Astrocyte of the cerebellum (primary cell): ENCODE results near the gene MOCS1.

Source experiments
- DNase-seq: peaks from one replicate; pipeline ENCODE4 v3.0.0-alpha.2; 2011; ENCODE audit warnings: low read depth
- H3K4me3 ChIP-seq: 2 replicates; pipeline ENCODE4 v1.5.1; 2011; ENCODE audit warnings: mild to moderate bottlenecking, low read depth, low read length, moderate library complexity
- in situ Hi-C: cut with HindIII; loops from 2 replicates; pipeline ENCODE4 v1.10.0; 2017; ENCODE audit warnings: low sequenced_read_pairs
- TF ChIP-seq, protein P1 (sequence below): IDR thresholded peaks from 2 replicates; pipeline ENCODE4 v1.5.1; 2012; ENCODE audit warnings: low read length, low read depth, moderate library complexity, mild to moderate bottlenecking; ENCODE audit errors: missing control alignments

Gene MOCS1

DNA sequence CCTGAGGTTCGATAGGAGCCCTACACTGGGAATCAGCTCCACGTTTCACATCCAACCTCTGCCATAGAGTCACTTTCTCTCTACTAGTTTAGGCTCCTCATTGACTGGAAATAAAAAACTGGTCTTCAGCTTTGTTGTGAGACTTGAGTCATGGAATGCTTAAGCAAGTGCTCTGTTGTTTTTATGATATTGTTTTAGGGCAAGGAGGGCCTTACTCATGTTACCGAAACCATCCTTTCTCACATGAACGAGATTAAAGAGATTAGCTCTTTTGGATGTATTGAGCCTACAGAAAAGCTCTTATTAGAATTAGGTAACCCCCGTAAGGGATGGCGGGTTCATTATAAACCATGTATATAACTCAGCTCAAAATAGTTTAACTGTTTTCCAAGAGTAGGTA is 6.9 kb upstream of the MOCS1 start:
- H3K4me3 ChIP-seq, result no peak overlapping the region
- DNase-seq, result no peak
- in situ Hi-C loops, result no loop called here
- TF ChIP-seq, protein P1, sequence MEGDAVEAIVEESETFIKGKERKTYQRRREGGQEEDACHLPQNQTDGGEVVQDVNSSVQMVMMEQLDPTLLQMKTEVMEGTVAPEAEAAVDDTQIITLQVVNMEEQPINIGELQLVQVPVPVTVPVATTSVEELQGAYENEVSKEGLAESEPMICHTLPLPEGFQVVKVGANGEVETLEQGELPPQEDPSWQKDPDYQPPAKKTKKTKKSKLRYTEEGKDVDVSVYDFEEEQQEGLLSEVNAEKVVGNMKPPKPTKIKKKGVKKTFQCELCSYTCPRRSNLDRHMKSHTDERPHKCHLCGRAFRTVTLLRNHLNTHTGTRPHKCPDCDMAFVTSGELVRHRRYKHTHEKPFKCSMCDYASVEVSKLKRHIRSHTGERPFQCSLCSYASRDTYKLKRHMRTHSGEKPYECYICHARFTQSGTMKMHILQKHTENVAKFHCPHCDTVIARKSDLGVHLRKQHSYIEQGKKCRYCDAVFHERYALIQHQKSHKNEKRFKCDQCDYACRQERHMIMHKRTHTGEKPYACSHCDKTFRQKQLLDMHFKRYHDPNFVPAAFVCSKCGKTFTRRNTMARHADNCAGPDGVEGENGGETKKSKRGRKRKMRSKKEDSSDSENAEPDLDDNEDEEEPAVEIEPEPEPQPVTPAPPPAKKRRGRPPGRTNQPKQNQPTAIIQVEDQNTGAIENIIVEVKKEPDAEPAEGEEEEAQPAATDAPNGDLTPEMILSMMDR, result no peak

DNA sequence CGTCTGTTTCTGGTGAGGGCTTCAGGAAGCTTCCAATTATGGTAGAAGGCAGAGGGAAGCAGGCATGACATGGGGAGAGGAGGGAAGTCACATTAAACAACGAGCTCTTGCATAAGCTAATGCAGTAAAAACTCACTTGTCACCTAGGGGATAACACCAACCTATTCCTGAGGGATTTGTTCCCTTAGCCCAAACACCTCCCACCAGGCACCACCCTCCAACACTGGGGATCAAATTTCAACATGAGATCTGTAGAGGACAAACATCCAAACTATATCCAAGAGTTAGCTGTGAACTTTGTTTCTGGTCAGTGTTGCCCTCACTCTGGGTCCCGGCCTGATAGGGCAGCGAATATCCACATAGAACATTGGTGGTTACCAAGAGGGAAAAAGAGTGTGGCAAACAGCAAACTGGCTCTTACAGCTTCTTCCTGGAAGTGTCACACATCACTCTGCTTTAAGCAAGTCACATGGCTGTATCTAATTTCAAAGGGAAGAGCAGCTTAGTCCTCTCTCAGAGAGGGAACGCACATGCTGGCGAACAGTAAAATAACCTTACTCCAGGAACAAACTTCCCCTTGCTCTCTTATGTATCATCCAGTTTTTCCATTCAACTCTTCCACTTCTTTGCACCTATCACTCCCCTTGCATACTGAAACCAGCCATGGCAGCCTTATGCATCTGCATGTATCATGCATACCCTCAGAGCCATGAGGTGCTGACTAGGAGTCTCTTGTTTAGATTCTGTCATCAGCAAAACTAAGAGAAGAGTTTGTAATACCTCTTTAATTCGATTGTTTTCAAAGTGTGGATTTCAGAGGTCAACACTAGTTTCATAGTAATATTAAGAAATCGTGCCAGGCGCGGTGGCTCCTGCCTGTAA is 4.8 kb upstream of the MOCS1 start:
- DNase-seq, result no peak
- H3K4me3 ChIP-seq, result no peak overlapping the region
- in situ Hi-C loops, result no loop called here
- TF ChIP-seq, protein P1, result no peak

DNA sequence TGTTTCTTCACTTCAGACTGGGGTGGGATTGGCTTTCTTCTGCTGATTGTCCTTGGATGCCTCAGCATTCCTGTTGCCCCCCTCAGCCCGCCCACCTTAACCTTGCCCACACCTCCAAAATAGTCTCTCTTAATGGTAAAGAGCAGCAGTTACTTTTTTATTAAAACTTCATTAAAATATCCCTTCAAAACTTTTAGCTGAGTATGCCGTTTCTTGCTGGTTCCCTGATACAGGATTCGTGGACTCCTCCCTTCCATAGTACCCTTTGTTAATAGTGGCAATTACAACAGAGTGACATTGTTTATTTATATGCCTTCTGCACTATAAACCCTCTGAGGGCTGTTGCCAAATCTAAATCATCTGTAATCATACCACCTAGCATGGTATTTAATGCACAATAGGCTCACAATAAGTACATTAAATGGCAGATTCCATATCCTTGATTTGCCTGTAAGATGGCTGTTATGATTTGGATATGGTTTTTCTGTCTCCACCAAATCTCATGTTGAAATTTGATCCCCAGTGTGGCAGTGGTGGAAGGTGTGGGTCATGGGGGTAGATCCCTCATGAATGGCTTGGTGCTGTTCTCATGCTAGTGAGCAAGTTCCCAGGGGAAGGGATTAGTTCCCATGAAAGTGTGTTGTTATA is 3.5 kb upstream of the MOCS1 start:
- H3K4me3 ChIP-seq, result no peak overlapping the region
- TF ChIP-seq, protein P1, result no peak
- no peak for DNase-seq
- in situ Hi-C loops, result no loop called here

DNA sequence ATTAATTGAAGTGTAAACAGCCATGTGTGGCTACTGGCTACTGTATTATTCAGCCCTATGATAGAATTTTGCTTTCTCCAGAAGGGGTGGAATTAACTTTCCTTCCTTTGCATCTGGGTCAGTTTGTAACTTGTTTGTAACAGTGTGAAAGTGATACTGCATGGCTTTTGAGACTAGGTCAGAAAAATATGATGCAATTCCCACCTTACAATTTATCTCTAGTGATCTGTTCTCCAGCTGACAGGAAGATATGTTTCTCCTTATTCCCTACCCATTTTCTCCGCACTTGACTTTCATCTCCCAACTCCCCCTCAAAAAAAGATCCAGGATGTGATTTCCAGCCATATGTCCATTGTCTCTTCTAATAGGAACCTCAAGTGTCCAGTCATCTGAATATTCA is 2.6 kb upstream of the MOCS1 start:
- in situ Hi-C loops, result no loop called here
- TF ChIP-seq, protein P1, result no peak
- H3K4me3 ChIP-seq, result no peak overlapping the region
- DNase-seq, result no peak

DNA sequence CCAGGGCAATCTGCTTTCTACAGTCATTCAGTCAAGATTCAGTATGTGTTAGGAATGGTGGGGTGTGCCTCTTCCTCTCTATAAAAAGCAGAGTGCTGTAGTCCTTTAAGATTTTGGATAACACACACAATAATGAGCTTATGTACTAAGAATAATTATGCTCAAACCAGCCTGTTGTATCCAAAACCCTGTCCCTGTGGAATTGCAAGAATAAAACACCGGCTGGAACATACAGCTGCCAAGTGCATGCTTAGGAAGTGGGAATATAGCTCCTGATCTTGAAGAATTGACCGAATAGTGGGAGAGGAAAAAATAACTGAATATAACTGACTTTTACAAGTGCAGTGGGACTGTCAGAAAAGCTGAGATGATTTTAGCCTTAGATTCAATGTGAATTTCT is 979 bp upstream of the MOCS1 start:
- TF ChIP-seq, protein P1, result no peak

DNA sequence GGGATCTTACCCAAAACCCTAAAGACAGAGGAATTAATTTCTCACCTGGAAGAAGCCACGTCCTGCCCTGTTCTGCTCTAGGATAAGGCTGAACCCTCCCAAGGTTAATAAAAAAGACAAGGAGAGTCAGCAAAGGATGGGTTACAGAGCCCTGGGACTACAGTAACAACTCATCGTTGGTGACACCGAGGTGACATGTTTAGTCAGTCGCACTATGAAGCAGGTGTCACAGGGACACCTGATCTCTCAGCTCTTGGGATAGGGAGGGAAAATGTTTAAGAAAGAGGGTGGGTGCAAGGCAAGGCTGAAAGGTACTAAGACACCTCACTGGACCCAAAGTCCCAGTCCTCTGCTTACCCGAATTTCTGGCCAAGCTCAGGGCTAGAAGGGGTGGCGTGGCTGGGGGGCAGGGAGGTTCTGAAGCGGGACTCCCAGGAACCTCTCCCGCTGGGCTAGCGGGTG is 562 bp downstream of the MOCS1 start:
- in situ Hi-C loops, result no loop called here
- TF ChIP-seq, protein P1, result no peak
- DNase-seq, result no peak
- H3K4me3 ChIP-seq, result peak overlapping the region; percentile 71

More for the DNA sequence above, 979 bp upstream of the MOCS1 start:
- in situ Hi-C loops, result no loop called here
- no peak overlapping the region for H3K4me3 ChIP-seq
- no peak for DNase-seq
